Fibroblast of pulmonary artery (primary cell): ENCODE measurements around the gene RAB31.
"Not testable (repeated sequence)": the region's sequence is repeated elsewhere in the genome, so short reads cannot be mapped to it uniquely, and the experiment has no call there.

Source experiments
- DNase-seq: peaks from one replicate; pipeline ENCODE4 v3.0.0-alpha.2; 2010; ENCODE audit warnings: low read depth
- H3K4me3 ChIP-seq: replicated peaks from 2 replicates; pipeline ENCODE4 v1.5.1; 2011; ENCODE audit warnings: low read depth, mild to moderate bottlenecking, control low read depth, low read length, moderate library complexity
- TF ChIP-seq, protein P1 (sequence below): IDR thresholded peaks from 2 replicates; pipeline ENCODE4 v1.5.1; 2011; ENCODE audit warnings: mild to moderate bottlenecking, control low read depth, low read length, inconsistent platforms; ENCODE audit errors: missing control alignments

The RAB31 gene

DNA sequence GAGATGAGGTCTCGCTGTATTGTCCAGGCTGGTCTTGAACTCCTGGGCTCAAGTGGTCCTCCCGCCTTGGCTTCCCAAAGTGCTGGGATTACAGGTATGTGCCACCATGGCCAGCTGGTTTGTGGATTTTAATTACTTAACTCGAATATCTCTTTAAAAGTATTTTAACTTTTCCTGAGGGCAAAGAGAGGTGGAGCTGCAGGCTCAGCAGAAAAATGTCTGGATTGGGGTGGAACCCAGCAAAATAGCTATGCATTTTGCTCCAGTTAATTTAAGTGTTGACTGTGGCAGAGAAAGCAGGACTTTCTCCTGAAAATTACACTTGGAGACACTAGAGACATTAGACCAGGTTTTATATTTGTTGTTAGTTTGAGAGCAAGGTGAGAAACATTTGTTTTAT, 142.2 kb downstream of the RAB31 start:
- no peak for DNase-seq
- TF ChIP-seq, protein P1, sequence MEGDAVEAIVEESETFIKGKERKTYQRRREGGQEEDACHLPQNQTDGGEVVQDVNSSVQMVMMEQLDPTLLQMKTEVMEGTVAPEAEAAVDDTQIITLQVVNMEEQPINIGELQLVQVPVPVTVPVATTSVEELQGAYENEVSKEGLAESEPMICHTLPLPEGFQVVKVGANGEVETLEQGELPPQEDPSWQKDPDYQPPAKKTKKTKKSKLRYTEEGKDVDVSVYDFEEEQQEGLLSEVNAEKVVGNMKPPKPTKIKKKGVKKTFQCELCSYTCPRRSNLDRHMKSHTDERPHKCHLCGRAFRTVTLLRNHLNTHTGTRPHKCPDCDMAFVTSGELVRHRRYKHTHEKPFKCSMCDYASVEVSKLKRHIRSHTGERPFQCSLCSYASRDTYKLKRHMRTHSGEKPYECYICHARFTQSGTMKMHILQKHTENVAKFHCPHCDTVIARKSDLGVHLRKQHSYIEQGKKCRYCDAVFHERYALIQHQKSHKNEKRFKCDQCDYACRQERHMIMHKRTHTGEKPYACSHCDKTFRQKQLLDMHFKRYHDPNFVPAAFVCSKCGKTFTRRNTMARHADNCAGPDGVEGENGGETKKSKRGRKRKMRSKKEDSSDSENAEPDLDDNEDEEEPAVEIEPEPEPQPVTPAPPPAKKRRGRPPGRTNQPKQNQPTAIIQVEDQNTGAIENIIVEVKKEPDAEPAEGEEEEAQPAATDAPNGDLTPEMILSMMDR = no peak

DNA sequence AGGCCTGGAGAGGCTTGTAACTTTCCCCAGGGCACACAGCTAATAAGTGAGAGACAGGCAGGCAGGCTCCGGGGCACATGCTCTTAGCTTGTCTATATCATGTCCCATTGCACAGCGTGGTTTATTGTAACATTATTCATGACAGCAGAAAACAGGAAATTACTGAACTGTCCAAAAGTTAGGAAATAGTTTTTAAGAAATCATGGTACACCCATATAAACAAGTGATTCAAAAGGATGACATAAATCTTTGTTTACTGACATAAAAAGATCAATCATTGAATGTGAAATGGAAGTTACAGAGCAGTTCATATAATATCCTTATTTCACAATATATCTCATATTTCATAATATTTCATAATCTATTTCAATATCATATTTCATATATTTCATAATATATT, 143.4 kb downstream of the RAB31 start:
- DNase-seq = peak; percentile 62
- no peak overlapping the region for H3K4me3 ChIP-seq
- TF ChIP-seq, protein P1 = no peak

More for the DNA sequence above, 142.2 kb downstream of the RAB31 start:
- H3K4me3 ChIP-seq = no peak overlapping the region

DNA sequence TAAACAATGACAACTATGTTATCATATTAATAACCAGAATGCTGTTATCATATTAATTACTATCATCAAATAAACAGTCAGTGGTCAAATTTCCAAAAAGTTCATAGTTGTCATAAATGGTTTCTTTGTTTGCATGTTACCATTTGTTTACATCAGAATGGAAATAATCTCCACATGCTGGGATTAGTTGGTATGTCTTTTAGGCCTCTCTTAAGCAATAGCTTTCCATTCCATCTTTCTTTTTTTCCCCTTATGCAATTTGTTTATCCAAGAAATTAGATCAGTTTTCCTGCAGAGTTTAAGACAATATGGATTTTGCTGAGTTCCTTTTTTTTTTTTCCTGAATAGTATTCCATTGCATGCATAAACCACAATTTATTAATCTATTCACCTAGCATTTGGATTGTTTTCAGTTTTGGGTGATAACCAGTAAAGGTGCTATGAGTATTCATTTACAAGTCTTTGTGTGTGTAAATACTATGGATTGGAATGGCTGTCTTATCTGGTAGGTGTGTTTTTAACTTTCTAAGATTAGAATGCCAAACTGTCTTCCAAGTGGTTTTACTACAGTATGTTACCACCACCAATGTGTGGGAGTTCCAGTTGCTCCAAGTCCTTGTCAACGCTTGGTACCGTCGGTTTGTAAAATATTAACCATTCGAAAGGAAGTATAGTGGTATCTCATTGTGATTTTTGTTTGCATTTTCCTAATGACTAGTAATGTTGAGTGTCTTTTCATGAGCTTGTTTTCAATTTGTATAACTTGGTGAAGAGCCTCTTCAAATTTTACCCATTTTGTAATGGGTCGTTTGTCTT, 144.4 kb downstream of the RAB31 start:
- H3K4me3 ChIP-seq = no peak overlapping the region
- TF ChIP-seq, protein P1 = no peak
- DNase-seq = no peak

DNA sequence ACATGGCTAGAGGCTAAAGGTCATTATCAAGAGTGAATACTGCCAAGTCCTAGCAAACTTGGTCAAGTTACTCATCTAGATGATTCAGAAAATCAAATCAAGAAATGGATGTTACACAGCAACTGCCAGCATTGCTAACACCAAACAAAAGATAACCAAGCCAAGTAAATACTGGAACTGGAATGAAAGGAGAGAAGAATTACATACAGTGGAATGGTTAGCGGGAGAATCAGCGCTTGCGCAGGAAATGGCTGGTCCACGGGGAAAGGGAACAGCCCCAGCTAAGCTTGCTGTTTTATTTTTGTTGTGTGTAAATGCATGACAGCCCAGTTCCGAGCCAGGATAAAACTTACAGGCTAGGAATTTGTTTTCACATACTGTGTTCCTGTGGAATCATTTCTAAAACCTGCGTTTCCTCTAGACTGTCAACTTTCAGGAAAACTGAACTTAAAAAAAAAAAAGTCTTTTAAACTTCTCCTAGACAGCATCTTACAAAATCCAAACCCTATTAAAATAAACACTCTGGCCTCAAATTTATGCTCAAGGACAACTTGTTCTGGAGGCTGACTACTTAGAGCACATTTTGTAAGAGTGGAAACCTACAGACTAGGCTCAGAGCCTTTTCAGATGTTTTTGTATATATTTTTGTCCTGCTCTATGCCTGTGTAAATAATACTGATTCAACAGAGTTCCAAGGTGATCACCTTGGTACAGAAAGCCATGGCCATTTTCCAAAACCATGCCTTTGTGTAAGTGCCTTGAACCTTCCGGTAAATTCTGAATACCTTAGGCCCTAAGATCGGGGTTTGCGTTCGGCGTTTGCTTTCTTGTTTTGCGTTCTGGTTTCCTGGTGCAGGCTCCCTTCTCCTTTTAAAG, 146.9 kb downstream of the RAB31 start:
- H3K4me3 ChIP-seq = no peak overlapping the region
- DNase-seq = no peak
- TF ChIP-seq, protein P1 = no peak

DNA sequence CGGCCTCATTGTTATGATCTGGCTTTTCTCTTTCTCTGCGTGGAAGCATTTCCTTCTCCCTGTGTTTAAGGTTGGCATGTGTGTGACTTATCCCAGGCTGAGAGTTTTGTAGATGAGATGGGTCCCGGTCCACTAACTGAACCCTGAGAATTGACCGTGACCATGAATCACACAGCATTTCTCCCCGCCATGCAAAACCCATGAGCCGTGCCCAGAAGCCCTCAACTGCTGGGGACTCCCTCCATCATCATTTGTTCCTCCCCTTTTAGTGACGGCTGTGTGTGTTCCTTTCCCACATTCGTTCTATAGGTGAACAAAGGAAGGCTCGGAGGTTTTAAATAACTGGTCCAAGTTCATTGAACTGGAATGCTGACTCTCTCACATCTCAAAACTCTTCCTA, 147.6 kb downstream of the RAB31 start:
- TF ChIP-seq, protein P1 = no peak
- H3K4me3 ChIP-seq = no peak overlapping the region
- no peak for DNase-seq

DNA sequence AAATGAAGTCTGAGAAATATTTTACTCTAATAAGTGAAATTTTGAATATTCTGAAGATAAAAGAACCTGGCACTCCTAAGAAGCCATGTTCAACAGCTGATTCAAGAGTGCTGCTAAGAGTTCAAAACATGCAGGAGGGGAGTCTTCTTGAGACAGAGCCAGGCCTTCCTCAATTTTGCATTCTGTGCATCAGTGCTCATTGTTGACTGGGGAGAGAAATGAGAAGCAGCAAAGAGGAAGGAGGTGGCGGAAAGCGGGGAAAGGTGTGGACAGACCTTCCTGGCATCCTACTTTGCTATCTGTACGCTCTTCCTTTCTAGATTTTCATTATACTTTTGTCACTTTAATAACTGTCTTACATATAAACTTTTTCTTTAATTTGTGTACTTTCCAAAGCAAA, 148.0 kb downstream of the RAB31 start:
- TF ChIP-seq, protein P1 = no peak
- no peak for DNase-seq
- no peak overlapping the region for H3K4me3 ChIP-seq

DNA sequence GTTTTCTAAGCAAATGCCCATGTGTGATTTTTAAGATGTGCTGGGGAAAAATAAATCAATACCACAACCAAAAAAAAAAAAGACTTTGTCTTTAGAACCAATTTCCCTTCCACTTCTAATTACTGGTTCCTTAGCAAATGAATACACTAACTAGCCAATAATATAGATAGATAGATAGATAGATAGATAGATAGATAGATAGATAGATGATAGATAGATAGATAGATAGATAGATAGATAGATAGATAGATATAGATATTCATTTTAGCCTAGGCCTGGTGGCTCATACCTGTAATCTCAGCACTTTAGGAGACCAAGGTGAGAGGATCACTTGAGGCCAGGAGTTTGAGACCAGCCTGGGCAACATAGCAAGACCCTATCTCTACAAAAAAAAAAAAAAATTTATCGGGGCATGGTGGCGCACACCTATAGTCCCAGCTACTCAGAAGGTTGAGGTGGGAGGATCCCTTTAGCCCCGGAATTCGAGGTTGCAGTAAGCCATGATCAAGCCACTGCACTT, 149.4 kb downstream of the RAB31 start:
- H3K4me3 ChIP-seq, DNase-seq: not testable (repeated sequence)
